GM23338 (cell line): ENCODE measurements around the gene ZNF536.

Experiments
- CTCF ChIP-seq, 2 experiments: fragments of 200-600 bp in 1 of 2; sonication (generic) in 1 of 2; conservative IDR thresholded peaks; 2 replicates each; pipeline versions ENCODE4 v1.5.1 to v1.6.1; 2016 to 2017; ENCODE audit warnings: antibody characterized with exemption in 2 of 2, low read depth in 2 of 2, mild to moderate bottlenecking in 2 of 2, moderate library complexity in 1 of 2
- EZH2 ChIP-seq: fragments of 200-600 bp; sonication (generic); IDR thresholded peaks from one replicate; pipeline ENCODE4 v1.8.0; 2017; ENCODE audit warnings: antibody characterized with exemption, mild to moderate bottlenecking, low read depth; ENCODE audit not compliant: unreplicated experiment
- EZH2phosphoT487 ChIP-seq: fragments of 200-600 bp; sonication (generic); IDR thresholded peaks from one replicate; pipeline ENCODE4 v1.8.1; 2018; ENCODE audit warnings: antibody characterized with exemption; ENCODE audit not compliant: unreplicated experiment
- NANOG ChIP-seq: IDR thresholded peaks from 2 replicates; pipeline ENCODE4 v1.6.1; 2016; ENCODE audit warnings: antibody characterized with exemption, borderline replicate concordance
- POLR2AphosphoS5 ChIP-seq: IDR thresholded peaks from 2 replicates; pipeline ENCODE4 v1.6.1; 2016; ENCODE audit warnings: antibody characterized with exemption, low read depth
- REST ChIP-seq: IDR thresholded peaks from one replicate; pipeline ENCODE4 v1.6.1; 2018; ENCODE audit warnings: antibody characterized with exemption; ENCODE audit not compliant: unreplicated experiment
- ZNF114 ChIP-seq: fragments of 250-450 bp; sonication (Bioruptor Pico); IDR thresholded peaks from 2 replicates; pipeline ENCODE4 v1.5.0; 2020; ENCODE audit warnings: mild to moderate bottlenecking, moderate library complexity

- TF ChIP-seq NANOG (no peak), EZH2phosphoT487 (no peak), CTCF (conservative IDR thresholded peaks at IDR 0.05; ENCODE audit: low read depth in 2 of 2) (no peak), ZNF114 (no peak), EZH2 (no peak), POLR2AphosphoS5 (no peak), REST (no peak)
Observed at GRCh38 chr19:30328096-30328495, 44.1 kb upstream of the ZNF536 start.
